NCI-H1105 treated with DMSO at 0.1 percent for 48 hours (cell line): ENCODE measurements around the gene PFDN6.
A peak's percentile ranks its signal among the peaks of the same experiment; 100 is the strongest.

Source experiments
- DNase-seq: peaks from one replicate; lab custom pipeline; 2025; lab: John Stamatoyannopoulos, UW

The PFDN6 gene

DNA sequence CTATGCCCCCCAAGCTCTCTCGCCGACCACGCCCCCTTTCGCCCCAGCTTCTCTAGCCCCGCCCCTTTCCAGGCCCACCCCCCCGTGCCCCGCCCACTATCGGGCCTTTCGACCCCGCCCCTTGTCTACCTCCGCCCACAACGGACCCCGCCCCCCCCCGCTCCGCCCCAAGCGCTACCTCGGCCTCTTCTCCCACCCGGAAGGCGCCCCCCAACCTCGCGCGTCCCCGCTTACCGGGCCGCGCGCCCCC lies 27.9 kb downstream of the PFDN6 start:
- DNase-seq: no peak

GRCh38 chr6:33317669-33318425 lies 28.4 kb downstream of the PFDN6 start, which contains the start of gene ZBTB22:
Gene ZBTB22, minus strand, starts transcription at chr6:33317744. Its CDS starts 828 bp downstream, at chr6:33316916.
- peak; percentile 98 for DNase-seq

DNA sequence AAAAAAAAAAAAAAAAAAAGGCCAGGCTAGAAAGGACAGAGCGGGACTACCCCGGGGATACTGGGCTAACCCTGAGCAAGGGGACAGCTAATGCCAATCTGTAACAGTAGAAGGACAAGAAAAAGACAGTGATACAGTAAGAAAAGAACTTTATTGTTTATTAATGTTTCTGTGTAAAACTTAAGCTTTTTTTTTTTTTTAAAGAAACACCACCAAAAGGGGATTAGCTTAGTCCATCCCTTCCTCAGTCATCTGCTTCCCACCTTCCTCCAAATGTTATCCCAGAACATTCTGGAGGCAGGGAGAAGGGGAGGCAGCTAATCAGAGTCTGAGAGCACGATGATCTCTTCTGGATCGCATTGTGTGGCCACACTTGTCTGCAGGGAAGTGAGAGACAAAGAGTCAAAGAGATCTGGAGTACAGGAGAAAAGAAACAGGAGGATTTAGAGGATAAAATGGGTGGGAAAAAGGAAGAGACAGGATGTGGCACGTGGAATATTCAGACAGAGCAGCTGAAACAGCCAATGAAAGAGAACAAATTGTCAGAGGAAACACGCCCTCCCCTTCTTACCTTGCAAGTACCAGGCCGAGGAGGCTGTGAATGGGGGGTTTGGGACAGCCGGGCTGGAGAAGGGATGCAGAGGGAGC lies 29.1 kb downstream of the PFDN6 start:
- no peak for DNase-seq

DNA sequence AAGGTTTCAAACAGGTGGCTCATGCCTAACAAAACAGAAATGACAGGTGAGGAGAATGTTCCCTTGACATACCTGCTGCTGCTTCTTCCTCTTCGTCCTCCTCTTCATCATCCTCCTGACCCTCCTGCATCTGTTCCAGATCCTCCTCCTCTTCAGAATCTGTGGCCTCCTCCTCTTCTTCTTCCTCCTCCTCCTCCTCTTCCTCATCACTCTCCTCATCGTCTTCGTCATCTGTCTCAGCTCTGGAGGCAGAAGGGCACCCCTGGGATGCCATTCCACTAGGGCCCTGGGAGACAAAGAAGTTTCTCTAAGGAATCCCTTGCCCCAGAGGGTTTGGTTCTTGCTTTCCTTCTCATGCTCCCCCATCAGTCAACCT lies 30.5 kb downstream of the PFDN6 start:
- DNase-seq: no peak

DNA sequence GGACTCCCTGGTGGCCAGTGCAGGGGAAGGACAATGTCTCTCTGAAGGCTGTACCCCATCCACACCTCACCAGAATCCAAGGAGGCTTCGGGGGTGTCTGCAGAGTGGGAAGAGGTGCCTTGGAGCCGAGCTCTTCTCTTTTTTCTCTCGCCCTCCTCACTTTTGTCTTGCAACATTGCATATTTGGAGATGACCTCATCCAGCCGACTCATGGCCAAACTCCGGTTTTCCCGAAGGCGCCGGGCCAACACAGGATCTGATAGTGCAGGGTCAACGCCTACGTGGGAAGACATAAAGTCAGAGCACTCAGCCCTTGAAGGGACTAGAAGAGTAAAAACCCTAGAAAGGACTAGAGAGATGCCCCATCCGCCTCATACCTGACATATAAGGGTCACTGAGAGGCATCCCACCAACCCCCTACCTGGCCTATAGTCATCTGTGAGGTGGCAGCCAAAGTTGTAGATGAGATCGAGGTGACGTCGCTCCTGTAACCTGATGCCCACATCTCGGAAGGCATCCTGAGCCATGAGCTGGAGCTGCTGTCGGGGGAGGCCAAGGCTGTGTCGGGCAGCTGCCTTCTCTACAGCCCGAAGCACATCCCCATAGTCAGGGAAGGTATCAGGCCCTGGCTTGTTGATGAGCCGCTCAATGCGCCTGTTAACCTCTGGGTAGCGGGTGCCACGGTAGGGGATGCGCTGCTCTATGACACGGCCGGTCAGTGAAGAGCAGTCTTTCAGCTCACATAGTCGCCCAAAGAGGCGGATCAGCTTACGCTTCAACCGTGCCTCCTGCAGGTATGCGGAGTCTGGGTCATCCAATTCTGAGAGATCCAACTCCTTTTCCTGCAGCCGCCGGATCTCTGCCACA lies 31.1 kb downstream of the PFDN6 start:
- no peak for DNase-seq

DNA sequence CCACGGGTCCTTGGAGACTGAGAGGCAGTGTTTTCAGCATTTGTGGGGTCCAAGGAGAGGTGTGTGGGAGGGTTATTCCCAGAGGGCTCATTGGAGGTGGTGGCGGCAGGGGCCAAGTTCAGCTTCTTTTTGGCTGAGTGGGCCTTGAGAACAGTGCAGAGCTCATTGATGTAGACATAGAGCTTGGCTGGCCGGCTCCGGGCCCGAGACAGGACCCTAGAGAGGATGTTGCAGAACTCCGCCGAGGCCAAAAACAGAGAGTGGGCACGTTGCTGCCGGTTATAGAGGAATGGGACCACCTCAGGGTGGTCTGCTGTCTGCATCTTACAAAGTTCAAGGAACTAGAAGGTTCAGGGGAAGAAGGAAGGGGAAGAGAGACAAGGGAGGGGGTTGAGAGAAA lies 31.8 kb downstream of the PFDN6 start:
- DNase-seq: no peak

- no peak for DNase-seq
These were observed 34.2 kb downstream of the PFDN6 start for GRCh38 chr6:33323623-33323948.

GRCh38 chr6:33324125-33324524 lies 34.7 kb downstream of the PFDN6 start:
- peak; percentile 55 for DNase-seq

DNA sequence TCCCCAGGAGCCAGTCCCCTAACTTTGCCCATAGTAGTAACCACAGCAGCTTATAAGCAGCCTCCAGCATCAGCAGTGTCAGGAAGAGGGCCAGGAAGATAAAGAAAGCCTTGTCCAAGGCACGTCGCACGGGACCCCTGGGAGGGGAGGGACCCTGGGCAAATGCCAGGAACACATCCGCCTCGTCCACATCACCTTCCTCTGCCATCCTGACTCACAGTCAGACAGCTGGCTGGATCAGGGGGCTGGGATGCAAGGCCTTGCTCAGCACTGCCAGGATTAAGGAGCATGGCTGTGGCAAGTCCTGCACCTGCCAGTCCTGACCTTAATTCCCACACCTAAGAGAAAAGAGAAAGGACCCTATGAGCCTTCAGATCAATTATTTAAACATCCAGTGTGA lies 39.7 kb downstream of the PFDN6 start:
- no peak for DNase-seq

- no peak for DNase-seq
These were observed 41.3 kb downstream of the PFDN6 start for GRCh38 chr6:33330736-33331135.

DNA sequence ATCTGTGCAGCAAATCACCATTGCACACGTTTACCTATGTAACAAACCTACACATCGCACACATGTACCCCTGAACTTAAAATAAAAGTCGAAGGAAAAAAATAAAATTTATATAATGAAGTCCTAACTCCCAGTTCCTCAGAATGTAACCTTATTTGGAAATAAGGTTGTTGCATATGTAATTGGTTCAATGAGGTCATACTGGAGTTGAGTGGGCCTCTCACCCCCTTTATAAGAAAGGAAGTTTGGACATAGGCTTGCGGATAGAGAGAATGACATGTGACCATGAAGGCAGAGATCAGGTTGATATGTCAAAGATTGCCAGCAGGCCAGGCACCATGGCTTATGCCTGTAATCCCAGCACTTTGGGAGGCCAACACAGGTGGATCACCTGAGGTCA lies 44.3 kb downstream of the PFDN6 start:
- DNase-seq: no peak

- DNase-seq: no peak
These were observed 46.5 kb downstream of the PFDN6 start for GRCh38 chr6:33335916-33336315.

- no peak for DNase-seq
These were observed 47.1 kb downstream of the PFDN6 start for GRCh38 chr6:33336495-33336894.

GRCh38 chr6:33339193-33339592 lies 49.8 kb downstream of the PFDN6 start:
- no peak for DNase-seq
